HPDE6-E6E7 (cell line): ENCODE data around the gene CIAO3.
"Not testable (repeated sequence)": the region's sequence is repeated elsewhere in the genome, so short reads cannot be mapped to it uniquely, and the experiment has no call there.

Source experiments
- DNase-seq: peaks from one replicate; pipeline ENCODE4 v3.0.0; 2011; ENCODE audit warnings: missing footprints; ENCODE audit errors: extremely low spot score

CIAO3 gene

DNA sequence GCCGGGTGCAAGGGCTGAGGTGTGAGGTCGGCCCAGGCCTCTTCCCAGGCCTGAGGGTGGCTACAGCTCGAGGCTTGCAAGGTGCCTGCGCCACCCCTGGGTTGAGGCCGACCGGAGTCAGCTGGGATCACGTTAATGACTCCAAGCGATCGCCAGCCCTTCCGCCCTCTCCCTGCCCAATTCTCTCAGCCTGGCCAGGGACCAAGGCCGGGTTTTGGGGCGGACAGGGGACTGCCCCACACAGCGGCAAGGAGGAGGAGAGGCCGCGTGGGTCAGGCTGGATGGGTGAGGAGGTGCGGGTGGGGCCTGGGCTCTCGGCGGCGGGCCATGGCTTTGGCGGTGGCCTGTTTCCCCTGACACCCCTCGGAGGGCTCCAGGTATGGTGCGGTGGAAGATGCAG lies 47.4 kb downstream of the CIAO3 start:
- no peak for DNase-seq

DNA sequence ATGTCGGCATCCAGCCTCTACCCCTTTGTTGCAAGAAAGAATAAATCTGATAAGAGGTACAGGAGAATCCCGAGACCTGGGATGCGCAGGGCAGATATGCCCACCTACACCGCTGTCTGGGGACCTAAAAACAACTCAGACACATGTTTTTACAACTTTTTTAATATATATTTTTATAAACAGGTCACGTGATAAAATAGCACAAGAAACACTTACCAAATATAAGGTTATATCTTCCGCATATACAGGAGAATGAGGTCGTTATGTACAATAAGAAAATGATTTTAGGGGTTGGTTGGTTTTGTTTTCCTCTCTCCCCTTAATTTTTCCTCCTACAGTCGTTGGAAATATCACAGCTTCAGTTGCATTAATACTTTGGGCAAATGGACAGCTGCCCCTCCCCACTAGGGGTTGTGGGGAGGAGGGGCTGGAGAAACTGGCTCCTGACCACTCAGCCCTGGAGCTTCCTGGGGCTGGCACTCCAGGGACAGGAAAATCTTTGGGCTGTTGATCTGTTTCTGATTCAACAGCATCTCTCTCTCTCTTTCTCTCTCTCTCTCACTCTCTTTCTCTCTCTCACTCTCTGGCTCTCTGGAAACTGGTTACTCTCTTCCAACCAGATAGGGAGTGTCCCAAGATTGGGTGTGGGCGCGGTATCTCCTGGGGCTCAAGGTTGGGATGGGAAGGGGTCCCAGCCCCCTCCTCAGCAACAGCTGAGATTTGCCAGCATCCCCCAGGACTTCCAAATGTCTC lies 48.3 kb downstream of the CIAO3 start:
- DNase-seq = no peak

DNA sequence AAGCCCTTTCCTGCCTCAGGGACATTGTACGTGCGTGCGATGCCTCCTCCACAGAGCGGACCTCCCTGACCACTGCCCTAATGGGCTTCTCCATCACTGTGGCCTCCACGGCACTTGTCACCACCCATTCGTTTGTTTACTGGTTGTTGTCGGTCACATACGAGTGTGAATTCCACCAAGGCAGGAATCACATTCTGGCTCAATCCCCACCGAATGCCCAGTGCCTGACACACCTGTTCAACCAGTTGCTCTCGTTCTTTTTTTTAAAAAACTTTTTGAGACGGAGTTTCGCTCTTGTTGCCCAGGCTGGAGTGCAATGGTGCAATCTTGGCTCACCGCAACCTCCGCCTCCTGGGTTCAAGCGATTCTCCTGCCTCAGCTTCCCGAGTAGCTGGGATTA lies 49.6 kb downstream of the CIAO3 start:
- not testable (repeated sequence) for DNase-seq

DNA sequence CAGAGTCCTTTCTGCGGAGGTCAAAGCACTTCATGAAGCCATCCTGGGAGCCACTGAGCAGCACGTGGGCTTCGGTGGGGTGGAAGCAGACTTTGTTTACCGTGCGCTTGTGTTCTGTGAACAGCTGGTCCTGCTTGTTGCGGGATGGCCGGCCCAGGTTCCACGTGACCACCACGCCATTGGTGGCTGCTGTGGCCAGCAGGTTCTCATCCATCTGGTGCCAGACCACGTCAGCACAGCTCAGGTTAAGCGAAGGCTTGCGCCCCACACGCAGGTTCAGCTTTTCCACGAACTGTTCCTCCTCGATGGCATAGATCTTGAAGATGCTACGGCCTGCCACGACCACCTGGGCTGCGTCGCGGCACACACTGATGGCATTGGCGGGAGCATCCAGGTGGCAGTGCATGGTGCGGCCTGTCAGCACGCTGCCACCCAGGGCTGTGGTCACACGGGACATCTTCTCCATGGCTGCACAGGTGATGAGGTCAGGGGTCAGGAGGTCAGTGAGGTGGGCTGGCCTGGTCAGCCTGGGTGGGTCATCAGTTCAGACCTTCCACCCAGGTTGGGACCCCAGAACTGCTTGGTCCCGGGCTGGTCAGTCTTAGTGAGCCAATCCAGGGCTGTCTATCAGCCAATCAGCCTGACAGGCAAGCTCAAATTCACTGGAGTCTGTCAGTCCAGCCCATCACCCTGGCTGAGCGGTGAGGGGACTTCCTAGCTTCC lies 51.5 kb downstream of the CIAO3 start:
- DNase-seq = no peak

DNA sequence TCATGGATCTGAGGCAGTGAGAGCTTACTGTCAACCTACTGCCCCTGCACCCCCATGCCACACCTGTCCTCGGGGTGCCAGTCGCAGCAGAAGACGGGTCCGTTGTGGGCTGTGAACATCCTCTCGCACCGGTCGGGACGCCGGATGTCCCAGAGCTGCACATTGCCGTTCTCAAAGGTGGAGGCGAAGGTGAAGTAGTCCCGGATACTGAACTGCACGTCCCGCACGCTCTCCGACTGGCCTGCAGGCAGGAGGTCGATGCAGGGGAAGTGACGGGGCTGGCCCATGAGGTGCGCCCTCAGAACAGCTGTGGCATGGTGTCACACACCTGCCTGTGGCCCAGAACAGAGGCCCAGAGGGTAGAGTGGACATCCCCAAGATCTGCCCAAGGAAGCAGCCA lies 53.3 kb downstream of the CIAO3 start:
- no peak for DNase-seq

DNA sequence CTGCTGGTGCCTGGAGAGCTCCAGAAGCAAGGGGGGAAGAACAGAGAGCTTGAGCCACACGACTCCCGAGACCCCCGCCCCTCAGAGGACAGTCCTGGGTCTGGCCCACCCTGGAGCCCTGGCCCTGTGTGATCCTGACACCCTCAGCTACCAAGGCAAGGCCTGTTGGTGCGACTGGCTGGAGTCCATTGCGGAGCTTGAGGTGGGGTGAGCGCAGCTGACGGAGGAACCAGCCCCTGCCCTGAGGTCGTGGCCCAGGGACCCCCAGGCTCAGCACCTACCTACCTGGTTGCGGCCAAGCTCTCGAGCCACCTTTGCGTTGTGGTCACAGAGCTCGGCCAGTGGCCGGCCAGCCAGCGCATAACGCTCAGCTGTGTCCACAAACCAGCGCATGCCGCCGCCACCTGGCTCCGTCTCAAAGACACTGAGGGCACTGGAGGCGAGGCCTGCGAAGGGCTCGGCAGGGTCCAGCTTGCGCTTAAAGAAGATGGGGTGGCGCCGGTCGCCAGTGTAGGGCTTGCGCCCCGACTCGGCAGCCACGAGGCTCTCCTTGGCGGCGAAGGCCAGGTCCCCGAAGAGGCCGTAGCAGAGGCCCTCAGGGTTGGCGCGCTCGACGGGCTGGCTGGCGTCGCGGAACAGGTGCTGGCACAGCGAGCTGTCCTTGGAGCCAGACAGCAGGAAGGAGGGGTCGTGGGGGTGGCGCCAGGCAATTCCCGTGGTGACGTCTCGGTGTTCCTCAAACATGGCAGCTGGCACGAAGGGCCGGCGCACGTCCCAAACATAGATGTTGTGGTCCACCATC lies 54.1 kb downstream of the CIAO3 start:
- no peak for DNase-seq

DNA sequence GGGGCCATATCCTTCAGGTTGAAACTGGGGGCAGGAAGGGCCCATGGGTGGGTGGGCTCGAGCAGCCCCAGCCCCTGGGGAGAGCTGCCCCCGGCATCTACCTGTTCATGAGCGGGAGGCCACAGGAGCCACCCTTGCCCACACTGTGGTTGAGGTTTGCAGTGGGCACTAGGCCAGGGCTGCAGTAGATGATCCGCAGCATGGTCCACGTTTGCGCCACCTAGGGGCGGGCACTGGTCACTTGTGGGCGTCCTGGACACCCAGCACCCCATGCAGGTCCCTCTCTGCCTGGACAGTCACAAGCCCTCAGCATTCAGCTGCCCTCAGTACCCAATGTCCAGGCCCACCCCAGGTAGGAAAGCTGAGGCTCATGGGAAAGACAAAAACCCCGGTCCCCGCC lies 54.8 kb downstream of the CIAO3 start:
- no peak for DNase-seq

DNA sequence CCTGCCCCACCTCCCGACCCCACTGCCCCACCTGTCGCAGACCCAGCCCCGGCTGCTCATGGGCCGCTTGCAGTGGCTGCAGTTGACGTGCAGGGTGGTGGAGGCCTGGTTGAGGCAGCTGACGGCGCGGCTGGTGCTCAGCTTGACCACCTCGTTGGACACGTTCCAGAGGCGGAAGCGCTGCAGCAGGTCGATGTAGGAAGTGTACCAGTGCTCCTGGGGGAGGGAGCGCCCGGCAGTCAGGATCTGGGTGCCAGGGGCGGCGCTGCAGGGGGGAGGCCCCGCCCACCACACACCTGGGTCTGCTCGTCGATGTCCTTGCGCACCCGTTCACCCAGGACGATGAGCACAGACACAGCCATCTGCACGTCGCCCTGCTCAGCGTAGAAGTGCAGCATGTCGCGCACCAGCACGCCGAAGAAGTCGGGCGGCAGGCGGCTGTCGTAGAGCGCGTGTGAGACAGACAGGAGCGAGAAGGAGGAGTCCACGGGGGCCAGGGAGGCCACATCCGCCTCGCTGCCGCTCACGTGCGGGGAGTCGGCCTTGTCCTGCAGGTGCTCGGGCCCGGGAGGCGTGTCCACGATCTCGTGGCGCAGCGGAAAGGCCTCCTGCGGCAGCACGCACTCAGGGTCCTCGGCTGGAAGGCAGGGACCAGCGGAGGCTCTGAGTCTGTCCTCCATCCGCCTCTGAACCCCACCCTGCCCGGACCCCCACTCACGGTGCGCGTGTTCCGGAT lies 55.7 kb downstream of the CIAO3 start:
- DNase-seq = no peak

DNA sequence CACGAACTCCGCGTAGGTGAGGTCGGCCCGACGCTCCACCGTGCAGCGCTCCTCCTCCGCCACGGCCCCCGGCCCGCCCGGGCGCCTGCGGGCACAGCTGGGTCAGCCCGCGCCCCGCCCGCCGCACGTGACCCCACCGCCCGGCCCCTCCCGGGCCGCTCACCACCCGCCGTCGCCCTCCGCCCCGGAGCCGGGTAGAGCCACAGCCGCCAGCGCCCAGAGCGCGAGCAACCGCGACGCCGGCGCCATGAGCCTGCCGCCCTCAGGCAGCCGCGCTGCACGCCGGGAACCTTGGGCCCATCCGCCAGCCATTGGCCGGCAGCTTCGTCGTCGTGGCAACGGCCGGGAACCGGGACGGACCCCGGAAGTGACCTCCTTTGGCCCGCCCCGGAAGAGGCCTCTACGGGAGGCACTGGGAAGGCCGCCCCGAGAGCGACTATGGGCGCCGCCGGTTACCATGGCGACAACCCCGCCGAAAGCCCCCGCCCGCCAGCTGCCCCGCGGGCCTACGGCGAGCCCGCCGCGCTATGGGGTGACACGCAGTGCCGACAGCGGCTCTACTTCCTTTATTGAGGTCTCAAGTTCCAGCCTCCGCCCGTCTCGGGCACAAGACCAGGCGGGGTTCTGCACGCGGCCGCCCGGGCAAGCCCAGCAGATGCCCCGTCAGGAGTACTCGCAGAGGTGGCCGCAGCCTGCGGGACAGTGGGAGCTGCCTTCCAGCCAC lies 56.6 kb downstream of the CIAO3 start, which contains the start of gene JMJD8:
Gene JMJD8, minus strand, starts transcription at position 264 of the 724 bp plus-strand sequence. Its CDS starts 15 bp downstream, at position 249.
- peak; percentile 92 for DNase-seq

DNA sequence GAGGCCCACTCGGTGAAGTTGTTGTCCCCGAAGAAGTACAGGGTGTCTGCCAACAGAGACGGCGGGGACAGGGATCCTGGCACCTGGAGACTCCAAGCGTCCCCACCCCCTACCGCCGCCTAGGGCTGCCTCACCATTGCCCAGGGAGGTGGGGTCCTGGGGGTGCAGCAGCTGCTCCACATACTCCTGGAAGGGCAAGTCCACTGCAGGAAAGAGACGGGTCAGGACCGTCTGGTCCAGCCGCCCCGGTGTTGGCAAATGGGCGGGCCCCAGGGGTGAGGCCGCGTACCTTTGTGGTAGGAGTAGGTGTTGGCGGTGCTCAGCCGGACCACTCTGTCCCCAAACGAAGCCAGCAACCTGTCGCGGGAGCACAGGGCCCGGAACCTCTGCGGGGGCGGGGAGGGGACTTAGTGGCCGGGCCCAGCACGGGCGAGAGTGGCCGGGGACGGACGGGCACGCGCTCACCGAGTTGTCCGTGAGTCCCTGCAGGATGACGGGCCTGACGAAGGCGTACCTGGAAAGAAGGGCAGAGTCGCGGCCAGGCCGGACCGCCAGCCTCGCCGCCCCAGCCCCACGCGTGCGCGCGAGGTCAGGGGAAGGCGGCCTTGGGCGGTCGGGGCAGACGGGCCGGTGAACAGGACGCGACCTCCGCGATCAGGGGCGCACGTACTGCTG lies 57.3 kb downstream of the CIAO3 start:
- DNase-seq = no peak

DNA sequence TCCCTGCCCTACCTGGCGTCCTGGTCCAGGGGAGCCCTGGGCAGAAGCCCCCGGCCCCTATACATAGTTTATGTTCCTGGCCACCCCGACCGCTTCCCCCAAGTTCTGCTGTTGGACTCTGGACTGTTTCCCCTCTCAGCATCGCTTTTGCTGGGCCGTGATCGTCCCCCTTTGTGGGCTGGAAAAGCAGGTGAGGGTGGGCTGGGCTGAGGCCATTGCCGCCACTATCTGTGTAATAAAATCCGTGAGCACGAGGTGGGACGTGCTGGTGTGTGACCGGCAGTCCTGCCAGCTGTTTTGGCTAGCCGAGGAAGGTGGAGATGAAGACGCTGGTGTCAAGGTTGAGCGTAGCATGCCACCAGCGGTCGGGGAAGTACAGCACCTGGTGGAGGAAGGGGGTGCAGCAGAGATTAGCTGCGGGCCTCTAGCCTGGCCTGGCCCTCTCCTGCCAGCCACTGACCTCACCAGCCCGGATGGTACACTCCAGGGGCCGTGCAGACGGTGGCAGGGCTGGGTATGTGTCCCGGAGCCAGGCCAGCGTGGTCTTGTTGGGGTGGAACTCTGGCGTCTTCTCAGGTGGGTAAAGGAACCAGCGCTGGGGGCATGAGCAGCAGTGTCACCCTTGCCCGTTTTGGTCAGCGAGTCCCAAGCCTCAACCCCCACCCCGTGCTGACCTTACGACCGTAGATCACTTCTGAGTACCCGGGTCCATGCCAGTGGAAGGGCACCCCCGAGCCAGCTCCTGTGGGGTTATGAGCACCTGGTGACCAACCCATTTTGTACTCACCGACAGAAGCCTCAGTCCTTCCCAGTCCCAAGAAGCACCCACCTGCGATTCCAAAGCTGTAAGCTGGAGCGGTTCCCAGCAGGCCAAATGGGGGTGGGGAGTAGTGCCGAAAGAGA lies 58.1 kb downstream of the CIAO3 start:
- DNase-seq = no peak

DNA sequence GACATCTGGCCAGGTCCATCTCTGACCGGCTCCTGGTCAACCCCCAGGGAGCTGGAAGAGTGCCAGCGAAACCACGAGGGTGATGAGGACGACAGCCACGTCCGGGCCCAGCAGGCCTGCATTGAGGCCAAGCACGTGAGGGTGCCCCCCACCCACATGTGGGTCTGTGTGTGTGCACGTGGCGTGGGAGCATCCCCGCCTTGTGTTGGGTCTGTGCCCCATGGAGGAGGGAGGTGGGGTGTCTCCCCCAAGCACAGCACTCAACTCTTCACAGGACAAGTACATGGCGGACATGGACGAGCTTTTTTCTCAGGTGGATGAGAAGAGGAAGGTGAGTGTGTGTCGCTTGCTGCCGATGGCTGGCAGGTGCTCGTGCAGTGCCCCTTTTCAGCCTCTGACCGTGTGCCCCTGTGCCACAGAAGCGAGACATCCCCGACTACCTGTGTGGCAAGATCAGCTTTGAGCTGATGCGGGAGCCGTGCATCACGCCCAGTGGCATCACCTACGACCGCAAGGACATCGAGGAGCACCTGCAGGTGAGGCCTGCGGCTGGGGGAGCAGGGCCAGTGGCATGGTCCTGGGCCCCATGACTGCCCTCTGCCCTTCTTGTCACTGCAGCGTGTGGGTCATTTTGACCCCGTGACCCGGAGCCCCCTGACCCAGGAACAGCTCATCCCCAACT lies 58.9 kb downstream of the CIAO3 start:
- no peak for DNase-seq

DNA sequence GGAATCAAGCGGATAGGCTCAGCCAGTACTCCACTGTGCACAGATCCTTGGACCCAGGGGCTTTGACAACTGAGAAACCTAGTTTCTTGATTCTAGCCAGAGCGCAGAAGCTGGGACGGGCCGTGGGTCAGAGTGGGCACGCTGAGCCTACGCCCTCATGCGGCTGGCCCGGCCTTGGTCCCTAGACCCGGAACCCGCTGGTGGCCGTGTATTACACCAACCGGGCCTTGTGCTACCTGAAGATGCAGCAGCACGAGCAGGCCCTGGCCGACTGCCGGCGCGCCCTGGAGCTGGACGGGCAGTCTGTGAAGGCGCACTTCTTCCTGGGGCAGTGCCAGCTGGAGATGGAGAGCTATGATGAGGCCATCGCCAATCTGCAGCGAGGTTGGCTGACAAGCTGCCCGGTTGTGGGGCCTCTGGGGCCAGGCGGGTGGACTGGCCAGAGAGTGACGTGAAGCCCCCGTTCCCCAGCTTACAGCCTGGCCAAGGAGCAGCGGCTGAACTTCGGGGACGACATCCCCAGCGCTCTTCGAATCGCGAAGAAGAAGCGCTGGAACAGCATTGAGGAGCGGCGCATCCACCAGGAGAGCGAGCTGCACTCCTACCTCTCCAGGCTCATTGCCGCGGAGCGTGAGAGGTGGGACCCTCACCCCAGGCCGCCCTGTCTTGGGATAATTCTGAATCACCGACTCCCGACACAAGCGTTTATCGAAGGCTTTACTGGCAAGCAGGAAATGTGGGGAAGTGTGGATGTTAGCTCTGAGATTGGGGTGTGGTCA lies 59.6 kb downstream of the CIAO3 start:
- DNase-seq = no peak

DNA sequence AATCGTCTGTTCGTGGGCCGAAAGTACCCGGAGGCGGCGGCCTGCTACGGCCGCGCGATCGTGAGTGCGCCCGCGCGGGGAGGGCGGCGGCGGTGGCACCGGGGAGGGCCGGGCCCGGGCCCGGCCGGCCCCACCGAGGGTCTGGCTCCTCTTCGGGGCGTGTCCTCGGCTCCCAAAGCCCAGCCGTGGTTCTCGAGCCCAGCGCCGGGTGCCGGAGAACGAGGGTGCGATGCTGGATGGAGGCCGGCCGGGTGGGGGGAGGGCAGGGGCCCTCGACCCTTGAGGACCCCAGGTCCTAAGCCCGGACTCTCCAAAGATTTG lies 60.2 kb downstream of the CIAO3 start:
- no peak for DNase-seq

DNA sequence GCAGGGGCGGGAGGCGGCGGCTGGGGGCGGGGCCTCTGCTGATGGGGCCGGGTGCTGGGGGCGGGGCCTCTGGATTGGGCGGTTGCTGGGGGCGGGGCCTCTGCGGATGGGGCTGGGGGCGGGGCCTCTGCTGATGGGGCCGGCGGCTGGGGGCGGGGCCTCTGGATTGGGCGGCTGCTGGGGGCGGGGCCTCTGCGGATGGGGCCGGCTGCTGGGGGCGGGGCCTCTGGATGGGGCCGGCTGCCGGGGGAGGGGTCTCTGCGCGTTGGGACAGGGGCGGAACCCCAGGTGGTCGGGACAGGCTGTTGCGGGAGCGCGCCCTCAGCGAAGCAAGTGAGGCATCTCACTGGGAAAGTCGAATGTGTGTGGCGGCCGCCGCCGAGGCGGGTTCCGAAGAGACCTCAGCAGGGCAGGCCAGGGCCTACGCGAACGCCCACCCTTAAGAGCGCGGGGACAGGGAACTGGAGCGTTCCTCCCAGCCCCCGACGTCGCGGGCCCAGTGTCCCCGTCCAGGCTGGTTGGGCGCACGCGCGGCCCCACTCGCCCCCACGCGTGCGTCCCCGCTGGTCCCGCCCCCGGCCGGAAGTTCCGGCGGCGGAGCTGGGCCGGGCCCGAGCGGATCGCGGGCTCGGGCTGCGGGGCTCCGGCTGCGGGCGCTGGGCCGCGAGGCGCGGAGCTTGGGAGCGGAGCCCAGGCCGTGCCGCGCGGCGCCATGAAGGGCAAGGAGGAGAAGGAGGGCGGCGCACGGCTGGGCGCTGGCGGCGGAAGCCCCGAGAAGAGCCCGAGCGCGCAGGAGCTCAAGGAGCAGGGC lies 60.8 kb downstream of the CIAO3 start, which contains the start of gene STUB1:
Gene STUB1, plus strand, starts transcription at position 597 of the 811 bp plus-strand sequence. Its CDS starts 116 bp downstream, at position 713.
- DNase-seq = peak; percentile 76
